Motor neuron (in vitro differentiated cells): Measurements from ENCODE around the gene SPAG9. TPM values are rescaled to one million over a fixed set of nuclear protein-coding genes. Genes with fewer than 3 reads are reported as not detected.
A peak's percentile ranks its signal among the peaks of the same experiment; 100 is the strongest.

Experiments used
- ATAC-seq, 8 experiments: fragments of 200-7000 bp; cut with Tn5 transposase; replicated peaks in 6 of 8; 2 replicates each; pipeline ENCODE4 v1.8.0; 2021; ENCODE audit warnings: mild to moderate bottlenecking in 8 of 8, moderate library complexity in 8 of 8
- H3K27ac ChIP-seq, 2 donors: fragments of 250-450 bp; sonication (Bioruptor Pico); 2 replicates each; pipeline ENCODE4 v1.9.0; 2021; ENCODE audit warnings: antibody characterized with exemption in 2 of 2, mild to moderate bottlenecking in 2 of 2, moderate library complexity in 1 of 2
- H3K4me1 ChIP-seq, 2 donors: fragments of 250-450 bp; sonication (Bioruptor Pico); replicated peaks in 1 of 2; 2 replicates each; pipeline ENCODE4 v1.6.1; 2021; ENCODE audit warnings: antibody characterized with exemption in 2 of 2, mild to moderate bottlenecking in 2 of 2, moderate library complexity in 1 of 2
- H3K4me3 ChIP-seq, 5 donors: fragments of 250-450 bp; sonication (Bioruptor Pico); 2 replicates each; pipeline ENCODE4 v1.9.0; 2021; ENCODE audit warnings: antibody characterized with exemption in 5 of 5, mild to moderate bottlenecking in 5 of 5, moderate library complexity in 4 of 5
- WGBS, 10 experiments: fragments of 450-650 bp; shearing (Covaris generic); methylation state at CpG; one replicate each; pipeline ENCODE4 v1.0.0; 2022; 5-methylcytosine and 5-hydroxymethylcytosine counted together
- in situ Hi-C, 9 experiments: fragments of 400-800 bp; cut with MboI; loops; one replicate each; pipeline ENCODE4 v1.15.0; 2021; ENCODE audit warnings: low sequenced_read_pairs in 9 of 9, low pct_unique_long_range_greater_than_20kb in 2 of 9; ENCODE audit not compliant: unreplicated experiment in 9 of 9
- total RNA-seq, 8 experiments: library from RNA; unstranded; fragments of 300-600 nt; gene quantifications; 2 replicates each; pipeline versions ENCODE4 v1.2.3 to v1.2.4, GENCODE V29; 2022

Gene SPAG9
- total RNA-seq, 8 experiments from 2014 or later, result 94.7 to 214 (median 139) TPM

GRCh38 chr17:51035431-51035830, 85.2 kb downstream of the SPAG9 start:
- no peaks in the 10 kb centered on the region for H3K4me1 ChIP-seq
- no peak overlapping the region for H3K27ac ChIP-seq
- no peak overlapping the region for H3K4me3 ChIP-seq
- in situ Hi-C loops, result no loop called here
- peak in 6 of 8 experiments; percentile 49 to 92 (median 72) for ATAC-seq

- H3K4me1 ChIP-seq, result no peaks in the 10 kb centered on the region
- H3K4me3 ChIP-seq, result no peak overlapping the region
- ATAC-seq, result no peak
- in situ Hi-C loops, result no loop called here
- H3K27ac ChIP-seq, result no peak overlapping the region
- 88 to 100% (median 100%) methylated on average over 1 to 2 of the region's 2 CpGs; no CpG with 5 or more reads in 2 of the 10 experiments for WGBS, 10 experiments
These were observed 85.9 kb downstream of the SPAG9 start for GRCh38 chr17:51034800-51035199.

GRCh38 chr17:51032850-51033249, 87.8 kb downstream of the SPAG9 start:
- in situ Hi-C loops, result no loop called here
- WGBS, 10 experiments, result 13 to 100% (median 100%) methylated on average over 1 to 4 of the region's 4 CpGs; no CpG with 5 or more reads in 1 of the 10 experiments
- Histone ChIP-seq H3K4me3 (no peak overlapping the region), H3K27ac (no peak overlapping the region), H3K4me1 (no peaks in the 10 kb centered on the region)
- ATAC-seq, result no peak

GRCh38 chr17:51029568-51030463, 90.9 kb downstream of the SPAG9 start:
- H3K27ac ChIP-seq, result no peak overlapping the region
- 33 to 100% (median 84%) methylated on average over 1 to 3 of the region's 3 CpGs for WGBS, 10 experiments
- ATAC-seq, result peak in 3 of 8 experiments; percentile 41 to 86 (median 78)

GRCh38 chr17:51029142-51029541, 91.5 kb downstream of the SPAG9 start:
- in situ Hi-C loops, result no loop called here
- H3K4me1 ChIP-seq, result no peaks in the 10 kb centered on the region
- H3K27ac ChIP-seq, result no peak overlapping the region
- no peak overlapping the region for H3K4me3 ChIP-seq
- ATAC-seq, result no peak
- WGBS, 10 experiments, result 88 to 100% (median 90%) methylated on average over 1 of the region's 1 CpG; no CpG with 5 or more reads in 3 of the 10 experiments

More at GRCh38 chr17:51029568-51030463, 90.9 kb downstream of the SPAG9 start:
- H3K4me1 ChIP-seq, result no peaks in the 10 kb centered on the region
- no peak overlapping the region for H3K4me3 ChIP-seq
- in situ Hi-C loops, result no loop called here

- Histone ChIP-seq H3K4me1 (no peaks in the 10 kb centered on the region), H3K4me3 (no peak overlapping the region), H3K27ac (no peak overlapping the region)
- ATAC-seq, result peak in 1 of 8 experiments; percentile 21
- WGBS, 10 experiments, result 80 to 100% (median 100%) methylated on average over 1 of the region's 1 CpG; no CpG with 5 or more reads in 5 of the 10 experiments
- in situ Hi-C loops, result no loop called here
These were observed 92.3 kb downstream of the SPAG9 start for GRCh38 chr17:51028176-51028863.

- Histone ChIP-seq H3K4me3 (no peak overlapping the region), H3K27ac (no peak overlapping the region), H3K4me1 (peaks cover 2 to 7% of the 10 kb centered on the region in 2 donors)
- in situ Hi-C loops, result no loop called here
- WGBS, 10 experiments, result 94 to 100% (median 100%) methylated on average over 1 to 4 of the region's 6 CpGs; no CpG with 5 or more reads in 4 of the 10 experiments
- ATAC-seq, result no peak
These were observed 102.1 kb downstream of the SPAG9 start for GRCh38 chr17:51018541-51018940.

- Histone ChIP-seq H3K4me1 (peaks cover 2 to 7% of the 10 kb centered on the region in 2 donors), H3K4me3 (no peak overlapping the region), H3K27ac (no peak overlapping the region)
- no peak for ATAC-seq
- 29 to 100% (median 100%) methylated on average over 1 to 2 of the region's 2 CpGs; no CpG with 5 or more reads in 1 of the 10 experiments for WGBS, 10 experiments
- in situ Hi-C loops, result no loop called here
These were observed 103.4 kb downstream of the SPAG9 start for GRCh38 chr17:51017270-51017669.

- in situ Hi-C loops, result no loop called here
- H3K4me3 ChIP-seq, result no peak overlapping the region
- WGBS, 10 experiments, result 21 to 100% (median 75%) methylated on average over 1 of the region's 1 CpG
These were observed 104.6 kb downstream of the SPAG9 start for GRCh38 chr17:51016099-51016498.

GRCh38 chr17:51015145-51015558, 105.5 kb downstream of the SPAG9 start:
- WGBS, 10 experiments, result 0 to 100% (median 56%) methylated on average over 1 of the region's 1 CpG; no CpG with 5 or more reads in 3 of the 10 experiments
- peak; percentile 15 to 79 (median 70) for ATAC-seq
- Histone ChIP-seq H3K27ac (no peak overlapping the region), H3K4me1 (peaks cover 2 to 7% of the 10 kb centered on the region in 2 donors), H3K4me3 (no peak overlapping the region)
- in situ Hi-C loops, result no loop called here

More at GRCh38 chr17:51016099-51016498, 104.6 kb downstream of the SPAG9 start:
- Histone ChIP-seq H3K27ac (no peak overlapping the region), H3K4me1 (peaks cover 2 to 7% of the 10 kb centered on the region in 2 donors)
- ATAC-seq, result no peak

- Histone ChIP-seq H3K27ac (no peak overlapping the region), H3K4me3 (no peak overlapping the region), H3K4me1 (peaks cover 2 to 7% of the 10 kb centered on the region in 2 donors)
- in situ Hi-C loops, result no loop called here
- ATAC-seq, result peak in 1 of 8 experiments; percentile 31
- WGBS, 10 experiments, result 73 to 100% (median 100%) methylated on average over 1 to 3 of the region's 3 CpGs
These were observed 106.5 kb downstream of the SPAG9 start for GRCh38 chr17:51014129-51014528.

- no peak for ATAC-seq
- no peak overlapping the region for H3K4me3 ChIP-seq
- in situ Hi-C loops, result no loop called here
- WGBS, 10 experiments, result 94 to 100% (median 100%) methylated on average over 1 to 2 of the region's 2 CpGs; no CpG with 5 or more reads in 2 of the 10 experiments
- peaks cover 2 to 7% of the 10 kb centered on the region in 2 donors for H3K4me1 ChIP-seq
- H3K27ac ChIP-seq, result no peak overlapping the region
These were observed 107.3 kb downstream of the SPAG9 start for GRCh38 chr17:51013322-51013721.

GRCh38 chr17:51012538-51012937, 108.1 kb downstream of the SPAG9 start:
- in situ Hi-C loops, result no loop called here
- 80 to 100% (median 100%) methylated on average over 1 to 4 of the region's 4 CpGs; no CpG with 5 or more reads in 1 of the 10 experiments for WGBS, 10 experiments
- H3K4me1 ChIP-seq, result peaks cover 2 to 7% of the 10 kb centered on the region in 2 donors

More at GRCh38 chr17:51012538-51012937, 108.1 kb downstream of the SPAG9 start:
- Histone ChIP-seq H3K4me3 (no peak overlapping the region), H3K27ac (no peak overlapping the region)
- ATAC-seq, result no peak
